Activated CD4-positive, alpha-beta T cell treated with anti-CD3 and anti-CD28 coated beads for 24 hours (primary cell): ENCODE measurements around the gene MRM2.

Experiments
- DNase-seq, 2 donors: peaks; one replicate each; pipeline ENCODE4 v3.0.0-alpha.2; 2020; ENCODE audit warnings: low read depth in 2 of 2

MRM2 gene

DNA sequence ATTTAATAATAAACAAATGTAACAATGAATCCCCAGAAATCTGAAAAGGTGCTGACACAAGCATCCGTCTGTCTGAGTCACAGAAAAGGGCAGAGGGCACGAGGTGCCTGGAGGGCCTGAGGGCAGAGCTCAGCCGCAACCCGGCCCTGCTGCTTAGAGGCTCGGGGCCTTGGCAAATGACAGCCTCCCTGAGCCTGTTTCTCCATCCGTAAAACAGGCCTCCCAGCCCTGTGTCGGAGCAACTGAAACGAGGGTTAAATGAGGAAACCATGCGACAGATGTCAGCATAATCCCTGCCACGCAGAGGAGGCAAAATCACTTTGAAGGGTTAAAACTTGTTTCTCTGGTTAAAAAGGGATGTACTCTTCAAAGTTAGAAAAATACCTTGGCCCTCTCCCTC, 24.9 kb upstream of the MRM2 start:
- DNase-seq, result no peak

DNA sequence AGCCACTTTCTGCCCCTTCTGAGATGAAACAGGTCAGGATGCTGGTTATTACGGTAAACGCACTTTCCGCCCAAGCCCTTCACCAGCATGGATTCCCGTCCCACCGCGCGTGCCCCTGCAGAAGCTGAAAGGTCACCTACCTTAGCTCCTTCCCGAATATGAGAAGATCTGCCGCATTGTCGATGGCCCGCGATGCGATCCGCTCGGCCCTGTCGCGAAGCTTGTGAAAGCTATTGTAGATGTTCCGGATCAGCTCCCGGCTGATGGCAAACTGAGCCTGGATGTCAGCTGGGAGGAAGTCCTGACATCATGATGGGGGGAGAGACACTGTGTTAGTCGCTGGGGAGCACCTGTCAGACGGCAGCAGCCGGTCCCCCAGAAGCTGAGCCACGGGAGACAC, 22.2 kb upstream of the MRM2 start:
- DNase-seq, result no peak

DNA sequence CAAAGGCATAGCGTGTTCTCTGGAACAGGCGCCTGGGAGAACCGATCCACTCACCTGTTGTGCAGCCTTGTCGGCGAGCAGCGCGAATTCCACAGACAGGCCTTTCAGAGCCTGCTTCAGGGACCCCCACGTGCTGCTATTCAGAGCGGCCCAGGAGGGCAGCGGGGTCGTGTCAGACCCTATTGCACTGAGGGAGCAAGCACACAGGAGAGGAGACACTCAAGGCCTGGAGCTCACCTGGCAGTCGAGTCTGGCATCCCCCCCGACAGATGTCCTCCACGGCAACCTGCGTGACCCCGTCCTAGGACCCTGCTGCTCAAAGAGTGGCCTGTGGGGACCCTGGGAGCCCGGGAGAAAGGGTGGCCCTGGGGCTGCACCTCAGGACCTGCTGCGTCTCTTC, 21.2 kb upstream of the MRM2 start:
- DNase-seq, result no peak

DNA sequence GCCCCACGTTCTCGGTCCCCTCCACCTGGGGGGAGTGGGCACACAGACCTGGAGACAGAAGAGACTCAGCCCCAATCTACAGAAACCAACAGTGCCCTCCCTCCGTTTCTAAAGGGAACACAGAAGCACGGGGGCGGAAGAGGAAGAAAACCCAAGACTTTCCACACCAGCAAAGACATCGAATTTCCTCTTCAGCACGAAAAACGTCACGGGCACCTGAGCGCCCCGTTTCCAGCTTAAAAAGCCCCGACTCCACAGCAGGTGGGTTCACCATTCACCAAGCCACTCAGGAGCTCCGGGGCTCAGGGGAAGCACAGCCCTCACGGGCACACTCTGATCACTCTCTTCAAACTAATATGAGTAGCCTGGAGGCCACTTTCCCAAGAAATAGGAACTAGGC, 19.6 kb upstream of the MRM2 start:
- DNase-seq, result no peak

DNA sequence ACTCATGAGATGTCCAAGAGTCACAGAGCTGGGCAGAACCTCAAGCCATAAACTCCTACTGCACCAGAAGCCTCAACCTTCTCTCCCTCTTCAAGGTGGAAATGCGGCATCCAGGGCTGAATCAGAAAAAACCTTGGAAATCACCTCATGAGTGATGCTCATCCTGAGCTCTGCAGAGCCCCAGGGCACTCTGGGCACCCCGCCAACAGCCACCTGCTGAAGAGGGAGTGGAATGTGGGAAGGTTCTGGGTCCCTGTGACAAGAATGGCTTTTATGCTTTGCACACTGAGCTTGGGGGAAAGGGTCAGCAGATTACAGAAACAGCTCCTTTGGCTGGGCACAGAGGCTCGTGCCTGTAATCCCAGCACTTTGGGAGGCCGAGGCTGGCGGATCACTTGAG, 18.8 kb upstream of the MRM2 start:
- no peak for DNase-seq

DNA sequence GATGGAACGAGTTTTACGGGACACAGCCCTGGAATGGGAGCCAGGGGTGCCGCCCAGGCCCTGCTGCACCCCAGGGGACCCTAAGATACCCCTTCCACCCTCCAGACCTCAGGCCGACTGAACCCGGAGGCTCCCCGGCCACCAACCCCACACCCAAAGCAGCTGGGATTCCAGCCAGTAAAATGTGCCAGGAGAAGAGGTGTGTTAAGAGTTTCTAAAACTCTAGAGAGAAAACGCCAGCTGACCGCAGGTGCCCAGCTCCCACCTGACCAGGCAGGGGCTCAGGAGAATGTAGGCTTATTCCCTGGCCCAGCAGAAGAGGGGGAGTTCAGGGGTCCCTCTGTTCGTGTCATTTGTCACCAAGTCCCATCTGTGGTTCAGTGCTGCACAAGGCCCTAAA, 17.5 kb upstream of the MRM2 start:
- no peak for DNase-seq

DNA sequence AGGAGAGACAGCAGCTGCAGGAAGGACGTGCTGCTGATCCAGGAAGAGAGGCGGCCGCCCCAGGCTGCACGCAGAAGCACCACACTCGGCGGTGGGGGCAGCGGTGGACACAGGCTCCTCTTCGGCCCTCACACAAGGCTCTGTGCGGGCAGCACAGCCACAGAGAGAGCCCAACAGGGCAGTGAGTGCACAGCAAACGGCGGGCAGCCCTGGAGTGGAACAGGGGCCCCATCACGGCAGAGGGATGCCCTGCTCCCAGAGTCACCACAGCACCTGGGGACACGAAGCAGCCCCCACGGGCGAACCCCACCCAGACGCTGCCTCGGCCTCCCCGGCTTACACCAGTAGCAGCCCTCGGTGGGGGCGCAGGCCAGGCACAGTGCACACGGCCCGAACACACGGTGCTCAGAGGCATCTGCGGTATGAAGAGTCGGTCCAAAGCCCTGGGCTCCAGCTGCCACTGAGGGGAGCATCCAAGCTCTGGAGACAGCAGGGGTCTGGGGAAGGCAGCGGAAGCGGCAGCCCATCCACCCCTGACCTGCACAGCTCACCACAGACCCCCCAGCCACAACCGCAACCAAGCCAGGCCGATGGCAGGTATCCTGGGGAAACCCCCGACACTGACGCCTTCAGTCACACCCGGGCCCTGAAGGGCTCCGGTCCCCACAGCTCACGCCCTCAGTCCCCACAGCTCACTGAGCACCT, 16.8 kb upstream of the MRM2 start:
- no peak for DNase-seq

DNA sequence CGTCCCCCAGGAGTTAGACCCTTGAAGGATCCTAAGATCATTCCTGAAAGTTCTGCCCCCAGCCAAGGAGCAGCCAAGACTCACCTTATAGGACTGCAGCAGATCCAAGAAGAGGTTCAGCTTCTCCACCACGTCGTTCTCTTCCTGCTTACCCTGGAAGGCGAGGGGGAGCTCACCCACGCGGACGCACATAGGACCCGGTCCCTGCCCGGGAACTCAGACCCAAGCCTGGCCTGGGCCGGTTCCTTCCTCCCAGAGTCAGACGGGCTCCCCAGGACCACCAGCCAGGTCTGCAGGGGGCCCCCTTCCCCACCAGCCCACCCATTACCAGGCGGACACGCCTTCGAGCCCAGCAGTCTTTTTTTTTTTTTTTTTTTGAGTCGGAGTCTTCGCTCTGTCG, 15.6 kb upstream of the MRM2 start:
- no peak for DNase-seq

DNA sequence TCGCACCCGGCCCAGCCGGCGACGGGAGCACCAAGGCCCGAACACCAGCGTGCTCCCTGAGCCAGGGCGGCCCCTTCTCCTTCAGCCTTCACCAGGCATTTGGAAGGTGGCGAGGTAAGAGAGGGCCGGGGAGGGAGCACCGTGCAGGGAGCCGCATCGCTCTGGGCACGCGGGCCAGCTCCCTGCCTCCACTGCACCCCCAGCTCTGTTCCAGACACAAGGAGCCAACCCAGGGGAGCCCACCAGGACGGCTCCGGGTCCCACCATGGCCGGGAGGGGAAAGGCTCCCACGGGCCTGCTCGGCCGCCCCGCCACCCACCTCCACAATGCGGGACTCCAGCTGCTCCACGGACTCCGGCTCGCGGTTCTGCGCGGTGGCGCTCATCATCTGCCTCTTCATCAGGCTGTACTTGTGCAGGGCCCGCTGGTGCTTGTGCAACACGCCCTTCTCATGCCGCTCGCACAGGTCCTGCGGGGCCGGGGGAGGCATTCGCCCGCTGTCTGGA, 15.1 kb upstream of the MRM2 start:
- DNase-seq, result no peak

DNA sequence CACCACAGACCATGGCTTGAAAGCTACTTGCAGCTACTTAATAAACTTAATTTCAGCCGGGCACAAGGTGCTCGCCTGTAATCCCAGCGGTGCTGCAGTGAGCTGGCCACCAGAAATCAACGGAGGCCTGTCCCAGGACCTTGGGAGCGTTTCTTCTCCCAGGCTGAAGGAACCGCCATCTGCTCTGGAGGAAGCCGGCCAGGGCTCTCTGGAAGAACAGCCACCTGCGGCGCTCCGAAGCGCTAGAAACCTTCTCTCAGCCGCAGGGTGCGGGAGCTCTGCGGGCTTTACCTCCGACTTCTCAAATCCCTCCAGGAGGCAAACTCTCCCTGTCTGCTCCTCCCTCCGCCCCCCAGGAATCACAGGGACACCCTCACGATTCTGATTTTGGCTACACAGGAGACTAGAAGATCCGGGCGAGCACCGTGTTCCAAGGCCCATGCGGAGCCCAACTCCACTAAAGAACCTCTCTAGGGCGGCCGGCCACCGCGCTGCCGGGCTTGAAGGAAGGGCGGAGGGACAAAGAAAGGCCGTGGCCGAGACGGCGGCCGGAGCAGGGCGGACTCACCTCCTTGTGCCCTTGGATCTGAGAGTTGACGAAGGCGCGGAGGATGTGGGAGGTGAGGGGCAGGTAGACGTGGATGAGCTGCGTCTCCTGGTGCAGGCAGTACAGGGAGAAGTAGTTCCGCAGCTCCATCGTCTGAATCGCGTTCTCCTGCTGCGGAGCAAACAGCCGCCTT, 14.5 kb upstream of the MRM2 start:
- no peak for DNase-seq

DNA sequence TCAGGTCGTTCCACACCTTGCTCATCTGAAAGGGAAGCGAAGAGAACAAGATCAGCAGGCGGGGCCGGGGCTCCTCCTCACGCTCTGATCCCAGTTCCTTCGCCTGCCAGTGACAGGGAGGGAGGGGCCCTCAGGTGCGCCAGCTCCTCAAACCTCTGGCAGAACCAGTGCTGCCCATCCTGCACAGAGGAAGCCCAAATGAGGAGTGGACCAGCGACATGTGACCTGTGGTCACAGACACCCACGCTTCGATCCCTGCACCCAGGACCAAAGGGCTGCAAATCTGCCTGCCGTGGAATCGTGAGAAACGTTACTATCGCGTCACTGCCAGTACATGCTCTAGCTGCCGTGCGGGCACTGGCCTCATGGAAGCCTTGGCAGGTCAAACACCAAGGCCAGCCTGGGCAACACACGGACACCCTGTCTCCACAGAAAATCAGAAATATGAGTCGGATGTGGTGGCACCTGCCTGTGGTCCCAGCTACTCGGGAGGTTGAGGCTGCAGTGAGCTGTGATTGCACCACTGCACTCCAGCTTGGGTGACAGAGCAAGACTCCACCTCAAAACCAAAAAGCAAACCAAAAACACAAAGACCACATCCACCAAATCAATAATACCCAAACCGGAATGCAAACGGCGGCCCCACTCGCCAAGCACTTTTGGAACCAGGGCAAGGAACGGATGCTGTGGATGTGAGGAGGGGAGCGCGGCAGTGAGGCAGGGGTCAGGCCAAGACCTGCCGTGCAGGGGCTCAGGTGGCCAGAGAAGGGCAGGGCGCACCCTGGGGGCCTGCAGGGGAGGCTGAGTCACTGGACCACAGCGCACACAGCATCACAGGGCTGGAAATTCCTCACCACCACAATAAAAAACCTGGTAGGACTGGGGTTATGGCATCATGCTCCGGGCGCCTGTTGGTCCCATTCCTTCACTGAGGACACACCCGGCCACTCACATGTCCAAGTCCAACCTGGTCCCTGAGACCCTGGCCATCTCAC, 13.4 kb upstream of the MRM2 start:
- no peak for DNase-seq

DNA sequence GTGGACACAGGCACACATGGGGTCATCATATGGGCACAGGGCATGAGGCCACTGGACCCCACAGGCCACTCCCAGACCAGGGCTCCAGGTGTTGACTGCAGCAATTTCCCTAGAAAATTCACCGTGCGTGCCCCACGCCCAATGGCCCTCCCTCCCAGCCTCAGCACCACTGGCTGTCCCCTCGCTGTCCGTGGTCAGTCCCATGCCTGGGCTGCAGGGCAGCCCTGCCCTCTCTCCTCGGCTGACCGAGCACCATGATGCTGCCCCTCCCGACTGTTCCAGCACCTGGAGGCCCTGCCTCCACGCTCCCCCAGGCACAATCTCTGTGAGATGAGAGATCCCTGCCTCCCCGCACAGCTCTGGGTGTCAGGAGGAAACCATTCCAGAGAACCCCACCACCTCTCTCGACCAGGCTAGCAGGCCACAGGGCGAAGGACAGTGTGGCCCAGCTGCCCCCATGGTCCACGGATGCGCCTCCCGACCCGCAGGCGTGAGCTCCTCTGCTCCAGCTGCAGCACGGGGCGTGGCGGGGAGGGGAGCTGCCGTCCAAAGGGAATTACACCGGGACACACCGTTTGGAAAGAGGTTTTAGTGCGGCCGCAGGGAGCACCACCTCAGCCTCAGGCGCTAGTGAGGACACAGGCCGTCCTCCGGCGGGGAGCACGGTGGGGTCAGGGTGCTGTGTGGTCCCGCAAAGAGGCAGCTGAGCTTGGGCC, 12.6 kb upstream of the MRM2 start:
- DNase-seq, result no peak

DNA sequence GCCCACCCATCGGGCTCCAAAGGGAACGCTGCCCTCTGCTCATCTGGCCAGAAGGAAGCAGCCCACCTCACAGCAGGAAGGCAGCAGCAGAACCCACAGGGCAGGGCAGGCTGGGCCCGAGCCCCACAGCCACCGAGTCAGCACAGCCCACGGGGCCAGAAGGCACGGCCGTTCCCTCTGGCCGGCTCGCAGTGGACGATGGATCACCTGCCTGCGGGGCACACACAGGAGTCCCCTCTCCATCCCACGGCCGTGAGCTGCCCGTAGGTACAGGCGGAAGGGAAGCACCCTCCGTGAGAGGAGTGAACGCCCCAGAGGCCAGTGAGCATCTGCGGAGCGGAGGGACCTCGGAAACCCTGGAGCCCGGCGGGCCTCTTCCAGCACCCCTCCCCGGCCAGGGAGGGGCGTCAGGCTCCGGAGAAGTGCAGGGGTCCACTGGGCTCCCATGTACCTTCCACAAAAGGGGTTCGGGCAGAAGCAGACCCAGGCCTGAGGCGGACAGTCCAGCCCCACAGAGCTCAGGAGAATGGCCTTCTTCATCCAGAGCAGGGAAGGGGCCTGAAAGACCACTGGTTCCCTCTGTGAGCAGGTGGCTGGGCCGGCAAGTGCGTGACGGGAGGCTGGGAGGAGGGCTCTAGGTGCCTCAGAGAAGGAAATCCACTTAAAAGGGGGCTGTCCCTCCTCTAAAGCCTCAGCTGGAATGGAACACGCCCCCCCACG, 11.7 kb upstream of the MRM2 start:
- no peak for DNase-seq

DNA sequence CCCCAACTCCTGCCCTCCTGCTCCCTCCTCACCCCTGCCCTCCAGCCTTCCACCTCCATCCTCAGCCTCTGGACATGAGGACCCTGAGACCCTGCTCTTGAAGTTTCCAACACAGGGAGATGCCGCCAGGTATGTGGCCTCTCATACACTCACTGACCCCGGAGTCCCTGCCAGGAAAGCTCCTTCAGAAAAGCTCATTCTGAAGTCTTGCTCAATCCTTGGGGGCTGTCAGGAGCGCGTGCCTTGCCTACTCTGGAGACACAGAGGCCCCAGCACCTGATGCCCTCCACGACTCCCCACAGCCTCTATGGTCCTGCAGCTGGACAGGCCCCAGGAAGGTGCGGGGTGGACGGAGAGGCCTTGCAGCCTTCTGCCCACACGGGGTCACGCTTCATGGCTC, 11.0 kb upstream of the MRM2 start:
- DNase-seq, result no peak

DNA sequence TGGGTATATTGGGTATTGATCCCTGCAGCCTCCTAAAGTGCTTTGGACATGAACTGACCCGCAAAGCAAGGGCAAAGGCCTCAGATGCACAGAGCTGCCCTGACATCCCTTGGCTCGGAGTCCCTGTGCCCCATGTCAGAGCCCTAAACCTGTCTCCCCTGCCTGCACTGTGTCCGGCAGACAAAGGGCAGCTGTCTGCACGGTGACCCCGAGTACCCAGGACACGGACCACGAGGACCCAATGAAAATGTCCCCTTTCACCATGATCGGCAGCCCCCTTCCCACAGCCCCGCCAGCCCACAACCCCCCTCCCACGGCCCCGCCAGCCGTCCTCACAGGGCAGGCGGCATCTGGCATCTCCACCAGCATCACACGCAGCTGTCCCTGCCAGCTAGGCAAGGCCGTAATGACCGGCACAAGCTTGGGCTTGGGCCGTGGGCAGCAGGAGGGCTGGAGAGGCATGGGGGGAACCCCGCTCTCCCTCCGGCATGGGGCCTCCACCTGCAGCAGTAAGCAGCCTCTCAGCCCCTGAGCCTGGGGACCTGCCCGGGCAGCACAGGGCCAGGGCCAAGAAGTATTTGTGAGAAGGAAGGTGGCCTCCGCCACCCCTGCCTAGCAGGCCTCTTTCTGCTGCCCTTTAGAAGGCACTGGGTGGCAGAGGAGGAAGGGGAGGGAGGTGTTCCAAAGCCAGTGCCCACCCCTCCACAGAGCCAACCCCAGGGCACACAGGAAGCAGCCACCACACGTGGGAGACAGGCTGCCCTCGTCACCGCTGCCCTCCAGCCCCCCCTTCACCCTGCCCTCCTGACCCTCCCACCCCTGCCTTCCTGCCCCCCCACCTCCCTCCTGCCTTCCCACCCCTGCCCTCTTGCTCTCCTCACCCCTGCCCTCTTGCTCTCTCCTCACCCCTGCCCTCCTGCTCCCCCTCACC, 10.1 kb upstream of the MRM2 start:
- DNase-seq, result no peak

DNA sequence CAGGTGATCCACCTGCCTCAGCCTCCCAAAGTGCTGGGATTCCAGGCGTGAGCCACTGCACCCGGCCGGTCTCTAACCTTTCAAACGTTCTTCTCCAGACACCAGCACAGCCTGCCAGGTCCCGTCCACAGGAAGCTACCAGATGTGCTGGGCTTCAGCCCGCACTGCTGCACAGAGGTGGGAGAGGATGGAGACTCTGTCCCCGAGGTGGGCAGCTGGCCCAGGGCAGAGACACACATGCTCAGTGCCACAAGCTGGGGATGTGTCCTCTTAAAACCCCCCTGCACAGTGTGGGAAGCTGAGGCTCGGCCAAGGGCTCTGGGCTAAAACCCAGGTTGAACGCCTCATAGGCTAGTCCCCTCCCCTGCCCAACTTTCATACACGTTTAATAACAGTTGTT, 9.4 kb upstream of the MRM2 start:
- no peak for DNase-seq

DNA sequence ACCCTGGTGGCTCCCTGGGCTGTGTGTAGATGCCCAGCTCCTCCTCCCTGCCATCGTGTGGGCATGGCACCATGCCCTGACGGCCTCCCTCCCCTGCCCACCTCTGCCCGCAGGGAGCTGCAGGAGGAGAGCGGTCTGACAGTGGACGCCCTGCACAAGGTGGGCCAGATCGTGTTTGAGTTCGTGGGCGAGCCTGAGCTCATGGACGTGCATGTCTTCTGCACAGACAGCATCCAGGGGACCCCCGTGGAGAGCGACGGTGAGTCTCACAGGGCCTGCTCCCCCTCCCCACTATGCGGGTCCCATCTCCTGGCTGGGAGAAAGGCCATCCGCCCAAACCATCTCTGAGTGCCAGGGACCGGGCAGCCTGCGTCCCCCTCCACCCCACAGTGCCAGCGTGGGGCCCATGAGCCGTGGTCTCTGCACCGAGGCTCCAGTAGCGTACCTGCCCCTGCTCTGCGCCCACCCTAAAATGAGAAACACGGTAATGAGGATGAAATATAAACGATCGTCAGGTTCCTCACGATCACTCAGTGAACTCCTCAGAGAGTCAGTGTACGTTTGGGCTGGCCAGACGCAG, 7.8 kb upstream of the MRM2 start:
- no peak for DNase-seq

DNA sequence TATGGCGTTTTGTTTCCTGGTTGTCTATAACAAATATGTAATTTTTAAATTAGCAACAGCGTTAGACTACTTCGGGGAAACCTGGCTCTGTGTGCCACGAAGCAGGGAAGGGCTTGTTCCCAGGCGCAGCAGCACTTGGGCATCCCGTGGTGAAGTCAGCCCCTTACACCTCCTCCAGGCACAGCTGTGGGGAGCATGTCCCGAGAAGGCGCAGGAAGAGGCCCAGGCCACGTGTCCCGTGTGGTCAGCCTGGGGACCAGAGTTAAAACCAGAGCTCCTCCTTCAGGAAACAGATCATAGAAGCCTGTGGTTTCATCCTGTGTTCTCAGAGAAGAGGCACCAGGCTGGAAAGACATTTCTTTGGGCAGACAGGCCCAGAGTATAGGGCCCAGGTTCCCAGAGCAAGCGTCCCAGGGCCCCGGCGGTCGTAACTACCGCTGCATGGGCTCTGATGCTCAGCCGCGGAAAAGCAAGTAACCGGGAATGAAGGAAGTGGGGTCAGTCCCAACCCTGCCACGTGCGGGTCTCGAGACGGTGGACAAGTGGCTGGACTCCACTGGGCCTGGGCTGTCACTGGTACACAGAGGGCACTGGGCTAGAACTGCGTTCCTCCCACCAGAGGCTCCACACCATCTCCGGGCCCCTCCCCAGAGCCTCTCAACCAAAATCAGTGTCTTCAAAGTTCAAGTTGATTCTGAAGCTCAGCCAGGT, 7.1 kb upstream of the MRM2 start:
- DNase-seq, result no peak
